BLaER1 treated with 17β-estradiol and CSF1 and Interleukin-3, amounts not matched to agents 10 nM and 100 nM (cell line): ENCODE data around the gene STAMBP.

Experiments used
- H3K27ac ChIP-seq, 11 experiments: shearing (Covaris generic); formaldehyde crosslinking; 2 replicates each; pipeline ENCODE4 v1.8.1; 2022
- H3K27me3 ChIP-seq, 11 experiments: shearing (Covaris generic); formaldehyde crosslinking; 2 replicates each; pipeline ENCODE4 v1.8.1; 2022
- H3K36me3 ChIP-seq, 11 experiments: shearing (Covaris generic); formaldehyde crosslinking; 2 replicates each; pipeline ENCODE4 v1.8.1; 2022
- H3K4me1 ChIP-seq, 10 experiments: shearing (Covaris generic); formaldehyde crosslinking; 2 replicates each; pipeline ENCODE4 v1.8.1; 2022
- H3K4me2 ChIP-seq, 11 experiments: shearing (Covaris generic); formaldehyde crosslinking; 2 replicates each; pipeline ENCODE4 v1.8.1; 2022
- H3K4me3 ChIP-seq, 10 experiments: shearing (Covaris generic); formaldehyde crosslinking; 2 replicates each; pipeline ENCODE4 v1.8.1; 2022
- H3K9ac ChIP-seq, 11 experiments: shearing (Covaris generic); formaldehyde crosslinking; 2 replicates each; pipeline ENCODE4 v1.8.1; 2022
- H3K9me3 ChIP-seq, 11 experiments: shearing (Covaris generic); formaldehyde crosslinking; replicated peaks in 1 of 11; 2 replicates each; pipeline ENCODE4 v1.8.1; 2022
- H4K20me1 ChIP-seq, 11 experiments: shearing (Covaris generic); formaldehyde crosslinking; 2 replicates each; pipeline ENCODE4 v1.8.1; 2022
- Cebpa-rat ChIP-seq, 11 experiments: shearing (Covaris generic); IDR thresholded peaks; 2 replicates each; pipeline ENCODE4 v1.8.1; 2022

The STAMBP gene

DNA sequence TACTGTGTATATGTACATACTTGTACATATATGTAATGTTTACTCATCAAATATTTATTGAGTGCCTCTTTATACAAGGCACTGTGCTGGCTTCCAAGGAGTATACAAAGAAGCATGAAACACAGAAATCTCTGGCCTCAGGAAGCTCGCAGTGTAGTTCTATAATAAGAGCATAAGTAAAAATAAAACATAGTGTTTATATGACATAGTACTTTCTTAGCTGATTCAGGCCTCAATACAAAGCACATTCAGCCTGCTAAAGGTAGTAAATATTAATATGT, 13.9 kb downstream of the STAMBP start:
- H3K27ac ChIP-seq = no peak overlapping the region
- no peak overlapping the region for H3K9ac ChIP-seq
- H3K4me2 ChIP-seq = no peak overlapping the region
- no peak for TF ChIP-seq Cebpa-rat (IDR thresholded peaks at IDR 0.05)
- peaks cover 0 to 37% (median 0%) of the 10 kb centered on the region in 11 experiments; a peak in 5 of 22 replicates for H4K20me1 ChIP-seq
- H3K4me3 ChIP-seq = no peak overlapping the region
- peaks cover 55 to 86% (median 70%) of the 10 kb centered on the region in 11 experiments for H3K36me3 ChIP-seq
- no peaks in the 10 kb centered on the region for H3K27me3 ChIP-seq
- no peaks in the 10 kb centered on the region for H3K9me3 ChIP-seq
- peaks cover 4 to 19% (median 14%) of the 10 kb centered on the region in 10 experiments; a peak in 16 of 20 replicates for H3K4me1 ChIP-seq

DNA sequence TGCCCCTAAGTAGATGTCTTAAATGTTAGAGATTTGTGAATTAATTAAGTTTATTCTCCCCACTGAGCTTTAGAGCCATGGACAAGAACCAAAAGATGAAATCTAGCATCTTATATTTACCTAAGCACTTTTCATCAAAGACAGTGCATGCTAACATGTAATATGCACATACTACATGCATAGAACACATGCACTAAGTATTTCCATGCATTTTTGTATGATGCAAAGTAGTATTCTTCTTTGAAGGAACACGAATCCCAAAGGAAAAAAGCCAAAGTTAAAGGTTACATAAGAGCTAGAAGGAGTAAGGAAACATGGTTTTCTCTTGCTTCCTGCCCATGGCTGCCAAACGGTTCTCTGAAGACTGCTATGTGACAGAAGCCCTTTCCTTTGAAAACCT, 15.3 kb downstream of the STAMBP start:
- Histone ChIP-seq H3K36me3 (peaks cover 65 to 97% (median 81%) of the 10 kb centered on the region in 11 experiments), H3K27me3 (no peaks in the 10 kb centered on the region), H3K9me3 (no peaks in the 10 kb centered on the region), H3K4me3 (no peak overlapping the region), H3K27ac (no peak overlapping the region), H4K20me1 (peaks cover 0 to 27% (median 0%) of the 10 kb centered on the region in 11 experiments; a peak in 4 of 22 replicates), H3K9ac (no peak overlapping the region), H3K4me1 (peaks cover 0 to 7% (median 5%) of the 10 kb centered on the region in 10 experiments; a peak in 10 of 20 replicates), H3K4me2 (no peak overlapping the region; a peak in 1 of 22 replicates)
- no peak for TF ChIP-seq Cebpa-rat (IDR thresholded peaks at IDR 0.05)

DNA sequence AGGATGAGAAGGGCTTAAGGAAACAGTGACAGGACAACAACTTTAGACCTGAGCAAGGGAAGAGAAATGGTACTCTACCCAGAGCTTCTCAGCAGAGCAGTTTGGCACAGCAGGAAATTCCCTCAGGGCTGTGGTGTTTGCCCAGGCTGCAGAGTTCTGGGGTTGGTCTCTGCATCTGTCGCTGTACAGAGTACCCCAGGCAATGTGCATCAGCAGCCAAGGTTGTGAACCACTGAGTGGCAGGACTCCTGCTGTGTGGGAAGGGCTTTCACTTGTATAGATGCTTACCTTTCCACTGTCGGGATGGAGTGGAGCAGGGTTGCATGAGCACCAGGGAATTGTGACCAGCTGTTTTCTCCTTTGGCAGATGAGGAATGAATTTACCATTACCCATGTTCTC, 21.2 kb downstream of the STAMBP start:
- Histone ChIP-seq H4K20me1 (0 out of 22 replicates have a peak, but pooled peaks cover 0 to 3% (median 0%) of the 10 kb centered on the region in 11 experiments), H3K9me3 (no peaks in the 10 kb centered on the region), H3K27ac (no peak overlapping the region), H3K4me1 (peaks cover 0 to 15% (median 6%) of the 10 kb centered on the region in 10 experiments; a peak in 9 of 20 replicates), H3K4me3 (no peak overlapping the region), H3K9ac (no peak overlapping the region), H3K36me3 (peaks cover 95 to 100% (median 99%) of the 10 kb centered on the region in 11 experiments), H3K27me3 (no peaks in the 10 kb centered on the region), H3K4me2 (no peak overlapping the region)
- no peak for TF ChIP-seq Cebpa-rat (IDR thresholded peaks at IDR 0.05)

DNA sequence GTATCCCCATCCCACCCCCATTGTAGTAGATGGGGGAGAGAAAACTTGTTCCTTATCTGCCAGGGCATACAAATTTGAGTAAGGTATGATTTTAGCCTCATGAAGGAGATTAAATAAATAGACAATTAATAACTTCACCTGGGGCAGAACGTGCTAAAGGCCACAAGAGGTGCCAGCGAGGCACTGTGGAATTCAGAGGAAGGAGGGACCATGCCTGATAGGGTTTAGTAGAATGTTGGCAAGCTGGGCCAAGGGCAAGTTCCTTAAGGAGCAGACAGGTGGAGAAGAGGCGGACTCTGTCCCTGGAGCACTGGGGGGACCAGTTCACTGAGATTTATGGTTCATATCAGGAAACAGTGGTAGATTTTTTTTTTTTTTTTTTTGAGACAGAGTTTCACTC, 22.5 kb downstream of the STAMBP start:
- Histone ChIP-seq H3K9me3 (no peaks in the 10 kb centered on the region), H3K9ac (no peak overlapping the region), H3K36me3 (peaks cover 94 to 100% (median 99%) of the 10 kb centered on the region in 11 experiments), H3K27ac (no peak overlapping the region), H3K4me3 (no peak overlapping the region), H3K4me2 (no peak overlapping the region; a peak in 2 of 22 replicates), H4K20me1 (0 out of 22 replicates have a peak, but pooled peaks cover 0 to 3% (median 0%) of the 10 kb centered on the region in 11 experiments), H3K4me1 (peaks cover 0 to 15% (median 6%) of the 10 kb centered on the region in 10 experiments; a peak in 9 of 20 replicates), H3K27me3 (no peaks in the 10 kb centered on the region)
- no peak for TF ChIP-seq Cebpa-rat (IDR thresholded peaks at IDR 0.05)

DNA sequence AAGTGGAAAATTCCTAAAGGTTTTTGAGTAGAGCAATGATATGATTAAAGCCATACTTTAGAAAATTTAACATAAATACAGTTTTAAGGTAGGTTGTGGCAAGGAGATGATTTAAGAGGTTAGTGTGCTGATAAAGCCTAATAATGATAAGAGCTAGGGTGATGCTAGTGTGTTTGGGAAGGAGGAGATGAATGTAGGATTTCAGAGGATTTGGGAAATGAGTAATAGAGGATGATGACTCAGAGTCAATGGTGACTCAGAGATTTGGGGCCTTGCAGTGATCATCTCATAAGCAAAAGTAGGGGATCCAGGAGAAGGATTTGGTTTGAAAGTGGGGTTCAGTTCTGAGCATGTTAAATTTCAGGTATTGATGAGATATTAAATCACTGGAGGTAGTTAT, 23.3 kb downstream of the STAMBP start:
- Histone ChIP-seq H3K36me3 (peaks cover 94 to 100% (median 99%) of the 10 kb centered on the region in 11 experiments), H3K9me3 (no peaks in the 10 kb centered on the region), H3K4me3 (no peak overlapping the region), H3K4me2 (peak overlapping the region in 5 of 11 experiments; percentile 15 to 65 (median 37); a peak in 8 of 22 replicates), H3K4me1 (peaks cover 0 to 15% (median 6%) of the 10 kb centered on the region in 10 experiments; a peak in 9 of 20 replicates), H3K27me3 (no peaks in the 10 kb centered on the region), H3K9ac (no peak overlapping the region), H3K27ac (no peak overlapping the region), H4K20me1 (0 out of 22 replicates have a peak, but pooled peaks cover 0 to 3% (median 0%) of the 10 kb centered on the region in 11 experiments)
- TF ChIP-seq Cebpa-rat (IDR thresholded peaks at IDR 0.05) = no peak

DNA sequence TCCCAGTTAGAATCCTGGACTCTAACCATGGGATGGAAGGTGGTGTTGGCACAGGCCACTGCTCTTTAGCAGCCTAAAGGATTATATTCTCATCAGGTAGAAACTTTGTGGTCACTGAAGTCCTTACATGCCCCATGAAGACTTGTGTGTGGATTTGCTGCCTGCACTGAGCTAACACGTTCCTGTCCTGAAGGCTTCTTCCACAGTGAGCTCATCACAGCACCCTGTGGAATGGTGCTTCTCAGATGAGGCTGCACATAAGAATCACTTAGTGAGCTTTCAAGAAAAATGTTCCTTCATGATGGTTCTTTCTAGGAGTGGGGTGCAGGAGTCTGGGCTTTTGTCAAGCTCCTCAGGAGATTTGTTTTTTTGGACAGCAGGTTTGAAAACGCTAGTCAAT, 26.8 kb downstream of the STAMBP start:
- Histone ChIP-seq H3K4me3 (no peak overlapping the region), H3K9ac (no peak overlapping the region), H3K27me3 (no peaks in the 10 kb centered on the region), H3K4me2 (no peak overlapping the region), H3K36me3 (peaks cover 77 to 96% (median 86%) of the 10 kb centered on the region in 11 experiments), H3K4me1 (peaks cover 0 to 15% (median 6%) of the 10 kb centered on the region in 10 experiments; a peak in 9 of 20 replicates), H3K9me3 (no peaks in the 10 kb centered on the region), H3K27ac (no peak overlapping the region), H4K20me1 (no peaks in the 10 kb centered on the region)
- TF ChIP-seq Cebpa-rat (IDR thresholded peaks at IDR 0.05) = no peak

DNA sequence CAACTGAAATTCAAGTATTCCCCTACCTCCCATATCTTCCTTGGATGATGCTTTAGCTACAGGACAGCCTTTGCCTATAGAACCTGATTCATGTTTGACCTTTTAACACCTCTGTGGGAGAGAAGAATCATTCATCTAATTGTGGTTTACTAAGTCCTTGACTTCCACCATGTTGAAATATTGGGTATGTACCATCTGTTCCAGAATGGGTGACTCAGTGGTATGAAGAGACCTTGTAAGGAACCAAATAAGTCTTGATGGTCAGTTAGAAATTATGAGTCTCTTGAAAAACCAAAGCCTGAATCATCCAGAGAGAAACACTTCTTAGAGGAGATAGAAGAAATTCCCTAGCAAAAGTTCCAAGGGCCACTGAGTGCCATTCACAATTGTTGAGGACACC, 27.5 kb downstream of the STAMBP start:
- no peak for TF ChIP-seq Cebpa-rat (IDR thresholded peaks at IDR 0.05)
- Histone ChIP-seq H3K9ac (no peak overlapping the region), H3K4me1 (peaks cover 0 to 15% (median 6%) of the 10 kb centered on the region in 10 experiments; a peak in 9 of 20 replicates), H3K4me2 (no peak overlapping the region), H3K9me3 (no peaks in the 10 kb centered on the region), H4K20me1 (no peaks in the 10 kb centered on the region), H3K36me3 (peaks cover 77 to 96% (median 86%) of the 10 kb centered on the region in 11 experiments), H3K4me3 (no peak overlapping the region), H3K27me3 (no peaks in the 10 kb centered on the region), H3K27ac (no peak overlapping the region)

DNA sequence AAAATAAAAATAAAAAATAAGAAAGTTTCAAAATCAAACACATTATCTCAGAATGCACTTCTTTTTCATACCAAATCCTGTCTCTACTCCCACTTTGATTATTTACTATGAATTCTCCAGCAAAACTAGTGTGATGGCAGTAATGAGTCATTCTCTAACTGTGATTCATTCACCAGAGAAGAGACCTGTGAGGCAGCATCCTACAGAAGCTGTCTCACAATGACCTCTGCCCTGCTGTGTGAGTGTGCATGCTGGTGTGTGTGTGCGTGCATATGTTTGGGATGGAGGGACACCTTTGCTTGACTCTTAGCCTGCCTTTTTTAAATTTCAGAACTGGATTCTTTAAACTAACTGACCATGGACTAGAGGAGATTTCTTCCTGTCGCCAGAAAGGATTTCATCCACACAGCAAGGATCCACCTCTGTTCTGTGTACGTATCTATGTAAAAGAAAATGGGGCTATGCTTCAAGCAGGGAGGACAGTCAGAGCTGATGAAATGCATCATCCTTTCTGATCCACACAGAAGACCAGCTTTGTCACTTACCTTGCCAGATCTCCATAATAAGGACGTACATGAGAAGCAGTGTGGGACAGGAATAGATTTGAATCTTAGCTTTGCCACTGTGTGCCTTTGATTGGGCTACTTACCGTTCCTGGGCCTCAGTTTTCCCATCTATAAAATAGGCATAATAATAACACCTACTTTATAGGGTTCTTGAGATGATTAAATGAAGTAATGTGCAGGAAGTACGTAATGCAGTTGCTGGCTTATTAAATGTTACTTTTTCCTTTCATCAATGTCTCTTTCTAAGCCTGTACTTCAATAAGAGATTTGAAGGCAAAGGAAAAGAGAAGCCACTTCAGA, 31.2 kb downstream of the STAMBP start:
- Histone ChIP-seq H4K20me1 (no peaks in the 10 kb centered on the region), H3K4me1 (no peaks in the 10 kb centered on the region), H3K9me3 (no peaks in the 10 kb centered on the region), H3K27me3 (no peaks in the 10 kb centered on the region), H3K27ac (no peak overlapping the region), H3K4me3 (no peak overlapping the region), H3K9ac (no peak overlapping the region), H3K4me2 (no peak overlapping the region), H3K36me3 (peaks cover 78 to 98% (median 86%) of the 10 kb centered on the region in 11 experiments)
- no peak for TF ChIP-seq Cebpa-rat (IDR thresholded peaks at IDR 0.05)

DNA sequence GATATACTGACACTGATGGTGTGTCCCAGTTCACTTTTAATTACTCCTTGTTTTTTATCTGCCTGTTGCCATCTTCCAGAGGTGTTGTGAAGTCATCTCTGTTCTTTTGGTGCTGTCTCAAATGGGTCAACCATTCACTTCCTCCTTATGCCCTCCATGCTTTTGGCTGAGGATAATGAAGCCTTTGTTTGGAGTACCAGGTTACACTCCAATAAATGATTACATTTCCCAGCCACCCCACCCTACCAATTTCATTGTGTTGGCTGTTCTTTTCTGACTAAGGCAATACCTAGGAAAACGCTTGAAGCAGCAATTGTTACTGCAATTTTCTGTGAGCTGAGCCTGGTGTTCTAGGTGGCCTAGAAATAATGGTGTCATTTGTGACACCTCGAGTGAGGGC, 34.2 kb downstream of the STAMBP start:
- no peak for TF ChIP-seq Cebpa-rat (IDR thresholded peaks at IDR 0.05)
- Histone ChIP-seq H3K9me3 (no peaks in the 10 kb centered on the region), H3K27ac (no peak overlapping the region), H4K20me1 (no peaks in the 10 kb centered on the region), H3K4me2 (no peak overlapping the region), H3K4me3 (no peak overlapping the region), H3K9ac (no peak overlapping the region), H3K4me1 (no peaks in the 10 kb centered on the region), H3K27me3 (no peaks in the 10 kb centered on the region), H3K36me3 (peaks cover 76 to 92% (median 80%) of the 10 kb centered on the region in 11 experiments)
